AG08395 (cell line): ENCODE results near the gene PPA1.
A peak's percentile ranks its signal among the peaks of the same experiment; 100 is the strongest.
"Not testable (repeated sequence)": the region's sequence is repeated elsewhere in the genome, so short reads cannot be mapped to it uniquely, and the experiment has no call there.

Source experiments
- DNase-seq: peaks from one replicate; pipeline ENCODE4 v3.0.0; 2012; ENCODE audit warnings: mixed read lengths, low spot score

PPA1 gene

GRCh38 chr10:70233109-70233938, at the start of gene PPA1:
Gene PPA1, minus strand, starts transcription at chr10:70233429. Its CDS starts 102 bp downstream, at chr10:70233327.
- DNase-seq, result peak; percentile 100

GRCh38 chr10:70281609-70282008, 48.4 kb upstream of the PPA1 start:
- no peak for DNase-seq

- no peak for DNase-seq
Observed at GRCh38 chr10:70280099-70280498, 46.9 kb upstream of the PPA1 start.

- no peak for DNase-seq
Observed at GRCh38 chr10:70277396-70278030, 44.3 kb upstream of the PPA1 start.

DNA sequence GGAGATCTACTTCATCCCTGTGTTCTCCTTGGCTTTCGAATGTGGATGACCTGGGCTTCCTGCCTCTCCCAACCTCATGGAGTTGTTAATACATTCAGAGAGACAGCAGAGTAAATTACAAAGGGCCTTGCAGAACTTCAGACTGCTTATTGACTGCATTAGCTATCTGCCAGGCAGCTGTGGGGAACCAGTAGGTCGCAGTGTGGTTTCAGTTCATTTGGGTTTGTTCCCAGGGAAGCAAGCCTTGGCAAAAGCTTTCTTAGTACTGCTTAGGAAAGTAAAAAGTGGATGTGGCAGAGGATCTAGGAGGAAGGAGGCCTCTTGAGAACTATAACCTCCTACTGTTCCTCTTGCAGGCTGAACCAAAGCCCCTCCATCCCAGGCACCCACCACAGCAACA, 41.4 kb upstream of the PPA1 start:
- peak; percentile 81 for DNase-seq

- DNase-seq, result peak; percentile 38
Observed at GRCh38 chr10:70272925-70273316, 39.7 kb upstream of the PPA1 start.

DNA sequence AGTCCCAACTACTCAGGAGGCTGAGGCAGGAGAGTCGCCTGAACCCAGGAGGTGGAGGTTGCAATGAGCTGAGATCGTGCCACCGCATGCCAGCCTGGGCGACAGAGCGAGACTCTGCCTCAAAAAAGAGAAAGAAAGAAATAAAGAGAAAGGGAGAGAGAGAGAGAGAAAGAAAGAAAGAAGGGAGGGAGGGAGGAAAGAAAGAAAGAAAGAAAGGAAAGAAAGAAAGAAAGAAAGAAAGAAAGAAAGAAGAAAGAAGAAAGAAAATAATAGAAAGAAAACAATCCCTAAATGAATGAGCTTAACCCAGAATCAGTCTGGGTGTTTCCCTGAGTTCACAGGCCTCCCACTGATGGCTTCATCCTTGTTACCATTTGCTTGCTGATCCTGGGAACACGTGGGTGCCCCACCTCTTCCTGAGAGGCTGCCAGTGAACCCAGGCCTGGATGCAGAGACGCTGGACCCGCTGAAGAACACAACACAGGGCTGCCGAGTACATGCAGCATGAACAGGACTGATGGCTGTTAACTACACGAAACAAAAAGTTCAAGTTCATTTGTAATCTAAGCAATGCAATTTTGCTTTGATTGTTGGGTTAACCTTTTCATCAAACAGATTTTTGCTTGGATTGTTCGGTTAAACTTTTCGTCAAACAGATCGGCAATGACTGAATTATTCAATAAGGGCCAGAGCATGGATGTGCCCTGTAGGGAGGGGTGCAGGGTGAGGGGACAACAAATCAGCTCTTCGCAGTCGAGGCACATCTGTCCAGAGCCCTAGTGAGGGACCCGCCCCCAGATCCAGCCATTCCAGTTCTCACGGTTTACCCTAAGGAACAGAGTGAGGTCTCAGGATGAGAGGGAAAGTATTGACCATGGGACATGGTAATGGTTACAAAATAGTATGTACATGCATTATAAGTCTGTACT, 39.0 kb upstream of the PPA1 start:
- no peak for DNase-seq

GRCh38 chr10:70270952-70271351, 37.7 kb upstream of the PPA1 start:
- no peak for DNase-seq

- no peak for DNase-seq
Observed at GRCh38 chr10:70269741-70270140, 36.5 kb upstream of the PPA1 start.

DNA sequence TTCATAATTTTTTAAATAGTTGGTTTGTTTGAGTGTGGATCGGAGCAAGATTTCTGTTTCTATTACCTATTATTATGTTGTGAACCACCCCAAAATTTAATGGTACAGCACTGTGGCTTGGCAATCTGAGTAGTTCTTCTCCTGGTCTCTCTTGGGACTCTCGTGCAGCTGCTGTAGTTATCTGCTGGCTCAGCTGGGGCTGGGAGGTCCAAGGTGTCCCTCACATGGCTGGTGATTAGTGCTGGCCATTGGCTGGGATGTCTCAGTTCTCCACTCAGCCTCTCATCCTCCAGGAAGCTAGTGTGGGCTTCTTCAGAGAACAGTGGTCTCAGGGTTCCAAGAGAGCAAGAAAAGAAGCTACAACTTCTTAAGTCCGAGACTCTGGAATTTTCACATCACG, 35.1 kb upstream of the PPA1 start:
- no peak for DNase-seq

DNA sequence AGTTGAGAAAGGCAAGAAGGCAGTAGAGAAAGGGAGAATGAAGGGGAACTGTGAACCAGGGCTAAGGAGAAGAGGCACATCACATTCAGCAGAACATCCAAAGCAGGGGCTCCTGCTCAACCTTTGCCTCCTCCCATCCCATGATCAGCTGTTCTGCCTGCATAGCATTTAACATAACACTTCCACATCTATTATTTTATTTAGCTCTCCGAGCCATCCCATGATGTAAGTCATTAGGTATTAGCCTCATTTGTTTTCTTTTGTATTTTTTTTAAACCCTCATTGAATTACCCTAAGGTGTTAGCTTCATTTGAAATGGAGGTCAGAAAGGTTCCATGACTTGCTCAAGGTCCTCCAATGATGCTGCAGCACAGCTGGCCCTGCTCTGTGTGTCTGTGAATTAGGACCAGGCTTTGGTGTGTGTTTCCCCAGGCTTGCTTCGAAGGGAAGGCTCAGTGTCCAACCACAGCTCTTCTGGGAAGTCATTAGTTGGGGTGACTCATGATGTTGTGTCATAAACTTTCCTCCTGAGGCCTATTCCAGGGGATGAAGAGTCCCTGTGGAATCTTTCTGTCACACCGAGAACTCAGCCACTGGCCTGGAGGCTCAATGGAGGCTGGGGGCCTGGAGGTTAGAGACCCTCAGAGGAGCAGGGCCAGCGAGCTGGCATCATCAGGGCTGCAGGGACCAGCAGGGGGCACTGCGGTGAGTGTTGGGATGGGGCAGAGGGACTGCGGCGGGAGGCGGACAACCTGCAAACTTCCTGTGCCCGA, 34.1 kb upstream of the PPA1 start:
- DNase-seq, result peak; percentile 98

DNA sequence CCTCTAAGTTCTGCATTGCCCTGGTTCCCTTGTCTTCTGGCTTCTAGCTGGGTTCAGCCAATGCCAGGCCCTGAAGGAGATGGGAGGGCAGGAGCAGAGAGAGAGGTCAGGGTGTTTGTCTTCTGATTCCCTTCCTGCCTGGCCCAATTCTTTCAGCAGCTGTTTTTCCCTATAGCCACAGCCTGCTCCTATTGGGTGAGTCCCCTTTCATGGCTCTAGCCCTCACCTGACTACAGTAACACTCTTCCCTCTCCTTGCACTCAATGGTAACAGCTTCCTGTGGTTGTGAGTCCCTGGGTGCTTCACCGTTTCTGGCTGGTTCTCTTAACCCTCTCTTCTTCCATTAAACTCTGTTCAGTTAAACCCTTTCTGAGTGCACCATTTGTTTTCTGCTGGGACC, 33.5 kb upstream of the PPA1 start:
- DNase-seq, result no peak

DNA sequence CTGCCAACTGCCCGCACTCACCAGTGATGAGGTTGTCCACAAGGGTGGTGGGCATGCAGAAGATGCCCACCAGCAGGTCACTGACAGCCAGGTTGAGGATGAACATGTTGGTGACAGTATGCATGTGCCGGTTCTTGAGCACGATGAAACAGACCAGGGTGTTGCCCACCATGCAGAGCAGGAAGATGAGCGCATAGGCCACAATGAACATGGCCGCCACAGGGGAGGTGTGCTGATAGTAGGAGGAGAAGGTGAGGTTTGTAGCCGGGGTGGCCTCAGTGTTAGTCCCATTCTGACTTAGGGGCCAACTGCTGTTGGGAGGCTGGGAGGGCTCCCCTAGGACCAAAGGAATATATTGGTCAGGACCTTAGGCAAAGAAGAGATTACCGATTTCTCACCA, 32.8 kb upstream of the PPA1 start:
- DNase-seq, result no peak

GRCh38 chr10:70265032-70265689, 31.9 kb upstream of the PPA1 start:
- DNase-seq, result no peak

DNA sequence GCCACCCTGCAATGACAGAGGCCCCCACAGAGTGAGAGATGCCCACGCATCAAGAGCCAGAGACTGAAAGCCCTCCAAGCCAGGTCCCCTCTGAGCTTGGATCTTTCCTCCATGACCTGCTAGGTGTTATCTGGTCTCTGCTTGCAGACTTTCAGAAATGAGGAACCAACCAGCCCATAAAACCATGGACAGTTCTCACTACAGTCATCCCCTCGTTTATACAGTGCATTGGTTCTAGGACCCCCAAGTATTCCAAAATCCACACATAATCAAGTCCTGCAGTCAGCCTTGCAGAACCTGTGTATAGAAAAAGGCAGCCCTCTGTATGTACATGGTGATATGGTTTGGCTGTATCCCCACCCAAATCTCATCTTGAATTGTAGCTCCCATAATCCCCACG, 27.5 kb upstream of the PPA1 start:
- no peak for DNase-seq

DNA sequence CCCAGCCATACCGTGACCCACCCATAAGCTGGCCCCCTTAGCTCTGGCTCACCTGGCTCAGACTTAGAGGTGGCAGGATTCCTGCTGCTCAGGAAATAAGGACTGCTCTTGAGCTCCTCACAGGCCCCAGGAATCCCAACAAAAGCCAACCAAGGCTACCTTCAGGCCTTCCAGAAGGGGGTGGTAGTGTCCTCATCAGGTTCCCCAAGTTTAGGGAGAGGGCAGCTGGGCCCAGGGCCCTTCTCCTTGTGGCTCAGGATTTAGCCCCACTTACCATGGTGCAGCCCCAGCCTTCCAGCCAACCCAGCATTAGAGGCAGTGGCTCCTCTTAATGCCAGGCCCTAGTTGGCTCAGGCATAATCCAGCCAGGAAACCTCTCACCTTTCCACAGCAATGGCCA, 27.0 kb upstream of the PPA1 start:
- DNase-seq, result no peak

- no peak for DNase-seq
Observed at GRCh38 chr10:70258216-70258615, 25.0 kb upstream of the PPA1 start.

GRCh38 chr10:70257816-70258215, 24.6 kb upstream of the PPA1 start:
- DNase-seq, result not testable (repeated sequence)

- DNase-seq, result no peak
Observed at GRCh38 chr10:70256463-70256862, 23.2 kb upstream of the PPA1 start.

- DNase-seq, result no peak
Observed at GRCh38 chr10:70255329-70256299, 22.4 kb upstream of the PPA1 start.
